Neural progenitor cell (in vitro differentiated cells): Measurements from ENCODE around the gene SEMA4D. TPM values are rescaled to one million over a fixed set of nuclear protein-coding genes. Genes with fewer than 3 reads are reported as not detected.

Experiments
- DNase-seq: peaks from one replicate; pipeline ENCODE4 v3.0.0-alpha.2; 2016; ENCODE audit warnings: low spot score
- H2AFZ ChIP-seq: fragments of 200-600 bp; sonication (generic); replicated peaks from 2 replicates; pipeline ENCODE4 v1.6.1; 2016; ENCODE audit warnings: antibody characterized with exemption
- H3F3A ChIP-seq: fragments of 200-600 bp; sonication (generic); 2 replicates; pipeline ENCODE4 v1.6.1; 2016; ENCODE audit warnings: antibody characterized with exemption, low read depth
- H3K27ac ChIP-seq: fragments of 200-600 bp; sonication (generic); 2 replicates; pipeline ENCODE4 v1.5.1; 2016; ENCODE audit warnings: mild to moderate bottlenecking
- H3K27me3 ChIP-seq: fragments of 200-600 bp; sonication (generic); 2 replicates; pipeline ENCODE4 v1.6.1; 2016; ENCODE audit warnings: mild to moderate bottlenecking, moderate library complexity
- H3K36me3 ChIP-seq: fragments of 200-600 bp; sonication (generic); 2 replicates; pipeline ENCODE4 v1.5.1; 2016
- H3K4me1 ChIP-seq: fragments of 200-600 bp; sonication (generic); 2 replicates; pipeline ENCODE4 v1.6.1; 2016; ENCODE audit warnings: mixed run types
- H3K4me2 ChIP-seq: fragments of 200-600 bp; sonication (generic); 2 replicates; pipeline ENCODE4 v1.6.1; 2016
- H3K4me3 ChIP-seq: fragments of 200-600 bp; sonication (generic); 2 replicates; pipeline ENCODE4 v1.5.1; 2016
- H3K79me2 ChIP-seq: fragments of 200-600 bp; sonication (generic); 2 replicates; pipeline ENCODE4 v1.6.1; 2016; ENCODE audit warnings: low read depth
- H3K9ac ChIP-seq: fragments of 200-600 bp; sonication (generic); 2 replicates; pipeline ENCODE4 v1.6.1; 2016
- H3K9me3 ChIP-seq: fragments of 200-600 bp; sonication (generic); 2 replicates; pipeline ENCODE4 v1.5.1; 2016; ENCODE audit warnings: low read depth
- H4K20me1 ChIP-seq: fragments of 200-600 bp; sonication (generic); 2 replicates; pipeline ENCODE4 v1.6.1; 2016; ENCODE audit warnings: low read depth
- H3K27ac Mint-ChIP-seq: 3 replicates; pipeline ENCODE4 v1.8.0; 2021; ENCODE audit warnings: mixed read lengths
- H3K27me3 Mint-ChIP-seq: 2 replicates; pipeline ENCODE4 v1.8.0; 2022; ENCODE audit warnings: low read depth, mild to moderate bottlenecking, inconsistent platforms, moderate library complexity, mixed read lengths; ENCODE audit not compliant: insufficient read depth
- H3K36me3 Mint-ChIP-seq: 3 replicates; pipeline ENCODE4 v1.8.0; 2021; ENCODE audit warnings: mixed read lengths
- H3K4me1 Mint-ChIP-seq: 3 replicates; pipeline ENCODE4 v1.8.0; 2021; ENCODE audit warnings: mixed read lengths
- H3K4me3 Mint-ChIP-seq: 3 replicates; pipeline ENCODE4 v1.8.0; 2021; ENCODE audit warnings: mild to moderate bottlenecking, moderate library complexity, mixed read lengths
- H3K9me3 Mint-ChIP-seq: 3 replicates; pipeline ENCODE4 v1.8.0; 2020; ENCODE audit warnings: mixed read lengths
- CTCF ChIP-seq: fragments of 200-600 bp; sonication (generic); IDR thresholded peaks from 2 replicates; pipeline ENCODE4 v1.5.1; 2017; ENCODE audit warnings: antibody characterized with exemption, mild to moderate bottlenecking
- EZH2 ChIP-seq: fragments of 200-600 bp; sonication (generic); IDR thresholded peaks from 2 replicates; pipeline ENCODE4 v1.6.1; 2017; ENCODE audit warnings: antibody characterized with exemption, mild to moderate bottlenecking, moderate library complexity
- EZH2phosphoT487 ChIP-seq: fragments of 200-600 bp; sonication (generic); IDR thresholded peaks from 2 replicates; pipeline ENCODE4 v1.6.1; 2017; ENCODE audit warnings: antibody characterized with exemption
- total RNA-seq: library from RNA; depleted of rRNA; stranded (reverse); fragments of >200 nt; gene quantifications from 2 replicates; pipeline ENCODE4 v1.2.3, GENCODE V29; 2015; ENCODE audit warnings: low replicate concordance

Gene SEMA4D
- total RNA-seq, 1 donor from 2014 or later, result 19.1 TPM

- Histone ChIP-seq H3K9me3 (no peaks in the 10 kb centered on the region), H3F3A (peaks cover 18% of the 10 kb centered on the region), H3K27ac (no peak overlapping the region), H3K9ac (no peak overlapping the region), H3K79me2 (peaks cover 21% of the 10 kb centered on the region), H3K36me3 (no peaks in the 10 kb centered on the region), H3K27me3 (no peaks in the 10 kb centered on the region), H3K4me3 (no peak overlapping the region), H2AFZ (no peak overlapping the region), H3K4me2 (no peak overlapping the region), H3K4me1 (peaks cover 29% of the 10 kb centered on the region), H4K20me1 (peaks cover 41% of the 10 kb centered on the region)
- no peak overlapping the region for H3K4me3 Mint-ChIP-seq
- no peak for DNase-seq
- H3K4me1 Mint-ChIP-seq, result peaks cover 36% of the 10 kb centered on the region
- TF ChIP-seq CTCF, result no peak
- TF ChIP-seq EZH2phosphoT487, result no peak
- TF ChIP-seq EZH2, result no peak
- no peaks in the 10 kb centered on the region for H3K36me3 Mint-ChIP-seq
- no peaks in the 10 kb centered on the region for H3K9me3 Mint-ChIP-seq
- H3K27me3 Mint-ChIP-seq, result peaks cover 5% of the 10 kb centered on the region
- no peak overlapping the region for H3K27ac Mint-ChIP-seq
These were observed 58.3 kb downstream of the SEMA4D start for GRCh38 chr9:89439571-89439970.

GRCh38 chr9:89438194-89438593, 59.7 kb downstream of the SEMA4D start:
- H3K4me3 ChIP-seq, result no peak overlapping the region
- no peak for TF ChIP-seq EZH2
- no peak for TF ChIP-seq CTCF
- no peak for TF ChIP-seq EZH2phosphoT487
- H3K36me3 ChIP-seq, result no peaks in the 10 kb centered on the region
- no peak for DNase-seq
- H3K4me2 ChIP-seq, result no peak overlapping the region
- Mint-ChIP-seq H3K4me3 (no peak overlapping the region), H3K4me1 (peaks cover 29% of the 10 kb centered on the region), H3K9me3 (no peaks in the 10 kb centered on the region), H3K36me3 (no peaks in the 10 kb centered on the region), H3K27me3 (peaks cover 7% of the 10 kb centered on the region), H3K27ac (no peak overlapping the region)
- no peaks in the 10 kb centered on the region for H3K9me3 ChIP-seq
- H3K27ac ChIP-seq, result no peak overlapping the region
- H2AFZ ChIP-seq, result no peak overlapping the region
- H3K79me2 ChIP-seq, result peaks cover 20% of the 10 kb centered on the region
- peaks cover 30% of the 10 kb centered on the region for H4K20me1 ChIP-seq
- peaks cover 27% of the 10 kb centered on the region for H3K4me1 ChIP-seq
- no peaks in the 10 kb centered on the region for H3K27me3 ChIP-seq
- H3F3A ChIP-seq, result peaks cover 18% of the 10 kb centered on the region
- H3K9ac ChIP-seq, result no peak overlapping the region

GRCh38 chr9:89437772-89438171, 60.1 kb downstream of the SEMA4D start:
- Mint-ChIP-seq H3K27me3 (peaks cover 7% of the 10 kb centered on the region), H3K4me1 (peaks cover 29% of the 10 kb centered on the region), H3K27ac (no peak overlapping the region), H3K9me3 (no peaks in the 10 kb centered on the region), H3K36me3 (no peaks in the 10 kb centered on the region), H3K4me3 (no peak overlapping the region)
- no peak overlapping the region for H3K4me2 ChIP-seq
- no peak overlapping the region for H3K9ac ChIP-seq
- no peaks in the 10 kb centered on the region for H3K36me3 ChIP-seq
- no peak overlapping the region for H3K4me3 ChIP-seq
- H2AFZ ChIP-seq, result no peak overlapping the region
- TF ChIP-seq EZH2 (no peak), EZH2phosphoT487 (no peak), CTCF (no peak)
- no peak overlapping the region for H3K27ac ChIP-seq
- H3K9me3 ChIP-seq, result no peaks in the 10 kb centered on the region
- DNase-seq, result no peak
- H3K4me1 ChIP-seq, result peaks cover 27% of the 10 kb centered on the region
- peaks cover 29% of the 10 kb centered on the region for H4K20me1 ChIP-seq
- no peaks in the 10 kb centered on the region for H3K27me3 ChIP-seq
- H3F3A ChIP-seq, result peaks cover 18% of the 10 kb centered on the region
- peaks cover 20% of the 10 kb centered on the region for H3K79me2 ChIP-seq
